Measurements from ENCODE around the gene TAF1D. TPM values are rescaled to one million over a fixed set of nuclear protein-coding genes. Genes with fewer than 3 reads are reported as not detected.

Gene TAF1D
- total RNA-seq, 3 donors from 2014 or later: 258 to 292 (median 288) TPM

DNA sequence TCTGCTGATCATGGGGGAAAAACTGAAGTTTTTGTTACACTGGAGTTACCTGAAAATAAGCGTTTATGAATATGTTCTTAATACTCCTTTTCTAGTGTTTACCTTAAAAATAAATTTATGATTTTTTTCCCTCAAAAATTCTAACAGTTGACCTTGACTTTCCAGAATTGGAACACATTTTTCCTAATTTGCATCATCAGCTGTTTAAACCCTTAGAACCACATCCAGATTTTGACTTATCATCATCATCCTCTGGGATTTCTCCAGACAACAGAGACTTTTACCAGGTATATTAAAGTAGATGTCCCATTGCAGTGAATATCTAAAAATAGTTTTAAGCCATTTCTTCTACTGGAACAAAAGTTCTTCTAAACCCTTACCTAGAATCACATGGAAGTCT, 17.2 kb downstream of the TAF1D start:
- H3K4me1 Mint-ChIP-seq (ENCODE audit: low read depth): no peaks in the 10 kb centered on the region
- H3K9me3 Mint-ChIP-seq: no peaks in the 10 kb centered on the region
- DNase-seq (no peak), ATAC-seq (no peak)
- H3K27me3 Mint-ChIP-seq (ENCODE audit: low read depth): no peaks in the 10 kb centered on the region
- no peak overlapping the region for H3K4me3 Mint-ChIP-seq
- H3K36me3 Mint-ChIP-seq (ENCODE audit: insufficient read depth): peaks cover 22% of the 10 kb centered on the region

GRCh38 chr11:93720522-93720921, 20.8 kb downstream of the TAF1D start:
- Mint-ChIP-seq H3K4me1 (ENCODE audit: low read depth) (peaks cover 18% of the 10 kb centered on the region), H3K4me3 (no peak overlapping the region), H3K36me3 (ENCODE audit: insufficient read depth) (peaks cover 31% of the 10 kb centered on the region), H3K27me3 (ENCODE audit: low read depth) (no peaks in the 10 kb centered on the region), H3K9me3 (no peaks in the 10 kb centered on the region)
- DNase-seq (no peak), ATAC-seq (no peak)

DNA sequence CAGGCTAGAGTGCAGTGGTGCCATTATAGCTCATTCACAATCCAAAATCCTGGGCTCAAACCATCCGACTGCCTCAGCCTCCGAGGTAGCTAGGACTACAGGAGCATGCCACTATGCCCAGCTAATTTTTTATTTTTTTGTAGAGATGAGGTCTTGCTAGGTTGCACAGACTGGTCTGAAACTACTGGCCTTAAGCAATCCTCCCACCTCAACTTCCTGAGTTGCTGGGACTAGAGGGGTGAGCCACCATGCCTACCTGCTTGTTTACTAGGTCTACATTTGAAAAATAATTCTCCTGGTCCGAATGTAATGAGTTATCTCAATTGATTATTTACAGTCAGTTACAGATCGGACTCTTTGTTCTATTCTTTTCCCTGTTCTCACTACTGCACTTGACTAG, 22.0 kb downstream of the TAF1D start:
- DNase-seq (no peak), ATAC-seq (no peak)
- Mint-ChIP-seq H3K9me3 (no peaks in the 10 kb centered on the region), H3K4me1 (ENCODE audit: low read depth) (peaks cover 18% of the 10 kb centered on the region), H3K36me3 (ENCODE audit: insufficient read depth) (peaks cover 36% of the 10 kb centered on the region), H3K4me3 (no peak overlapping the region), H3K27me3 (ENCODE audit: low read depth) (no peaks in the 10 kb centered on the region)

- no peak overlapping the region for H3K4me3 Mint-ChIP-seq
These were observed 23.2 kb downstream of the TAF1D start for GRCh38 chr11:93718057-93718563.

GRCh38 chr11:93717501-93717900, 23.8 kb downstream of the TAF1D start:
- no peaks in the 10 kb centered on the region for H3K27me3 Mint-ChIP-seq (ENCODE audit: low read depth)
- no peak for ATAC-seq
- no peaks in the 10 kb centered on the region for H3K9me3 Mint-ChIP-seq

More at GRCh38 chr11:93718057-93718563, 23.2 kb downstream of the TAF1D start:
- no peak for DNase-seq
- no peaks in the 10 kb centered on the region for H3K9me3 Mint-ChIP-seq
- H3K4me1 Mint-ChIP-seq (ENCODE audit: low read depth): peaks cover 18% of the 10 kb centered on the region
- H3K27me3 Mint-ChIP-seq (ENCODE audit: low read depth): no peaks in the 10 kb centered on the region
- peak in 1 of 2 donors; percentile 18 for ATAC-seq
- H3K36me3 Mint-ChIP-seq (ENCODE audit: insufficient read depth): peaks cover 43% of the 10 kb centered on the region

DNA sequence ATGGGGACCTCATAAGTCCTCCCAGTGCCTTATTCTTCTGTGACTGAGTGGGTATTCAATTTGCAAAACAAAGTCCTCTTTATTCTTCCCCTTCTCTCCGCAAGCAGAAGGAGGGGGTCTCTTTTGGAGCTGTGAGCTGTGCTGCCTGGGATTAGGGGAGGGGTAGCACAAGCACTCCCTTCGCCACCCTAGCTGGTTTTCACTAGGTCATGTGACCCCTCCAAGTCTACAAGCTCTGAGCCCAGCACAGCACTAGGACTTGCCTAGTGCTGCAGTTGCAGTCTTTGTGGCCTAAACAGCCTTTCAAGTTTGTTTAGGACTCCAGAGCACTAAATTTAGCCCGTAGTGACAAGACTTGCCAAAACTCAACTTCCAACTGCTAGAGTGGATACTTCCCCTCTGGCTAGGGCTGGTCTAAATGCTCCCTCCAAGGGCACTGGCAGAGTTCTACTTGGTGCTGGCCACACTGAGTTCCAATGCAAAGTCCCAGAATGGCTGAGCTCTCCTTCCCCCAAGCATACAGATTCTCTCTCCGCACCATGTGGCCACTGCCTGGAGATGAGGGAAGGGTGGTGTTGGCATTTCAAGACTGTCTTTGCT, 25.4 kb downstream of the TAF1D start:
- Mint-ChIP-seq H3K27me3 (ENCODE audit: low read depth) (no peaks in the 10 kb centered on the region), H3K9me3 (peaks cover 2% of the 10 kb centered on the region), H3K36me3 (ENCODE audit: insufficient read depth) (peaks cover 51% of the 10 kb centered on the region), H3K4me1 (ENCODE audit: low read depth) (peaks cover 18% of the 10 kb centered on the region), H3K4me3 (no peak overlapping the region)
- DNase-seq: no peak
- ATAC-seq: no peak

More at GRCh38 chr11:93717501-93717900, 23.8 kb downstream of the TAF1D start:
- no peak for DNase-seq
- H3K36me3 Mint-ChIP-seq (ENCODE audit: insufficient read depth): peaks cover 49% of the 10 kb centered on the region
- H3K4me1 Mint-ChIP-seq (ENCODE audit: low read depth): peaks cover 18% of the 10 kb centered on the region
- no peak overlapping the region for H3K4me3 Mint-ChIP-seq

DNA sequence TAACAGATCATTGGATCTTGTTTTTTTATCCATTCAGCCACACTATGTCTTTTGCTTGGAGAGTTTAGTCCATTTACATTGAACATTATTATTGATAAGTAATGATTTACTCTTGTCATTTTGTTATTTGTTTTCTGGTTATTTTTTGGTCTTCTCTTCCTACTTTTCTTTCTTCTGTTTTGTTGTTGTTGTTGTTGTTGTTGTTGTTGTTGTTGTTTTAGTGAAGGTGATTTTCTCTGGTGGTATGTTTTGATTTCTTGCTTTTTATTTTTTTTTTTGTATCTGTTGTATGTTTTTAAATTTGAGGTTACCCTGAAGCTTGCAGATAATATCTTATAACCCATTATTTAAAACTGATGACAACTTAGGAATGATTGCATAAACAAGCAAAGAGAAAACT, 28.6 kb downstream of the TAF1D start:
- peaks cover 77% of the 10 kb centered on the region for H3K36me3 Mint-ChIP-seq (ENCODE audit: insufficient read depth)
- ATAC-seq (no peak), DNase-seq (no peak)
- no peaks in the 10 kb centered on the region for H3K27me3 Mint-ChIP-seq (ENCODE audit: low read depth)
- H3K4me3 Mint-ChIP-seq: no peak overlapping the region
- H3K9me3 Mint-ChIP-seq: peaks cover 26% of the 10 kb centered on the region
- H3K4me1 Mint-ChIP-seq (ENCODE audit: low read depth): peaks cover 6% of the 10 kb centered on the region

DNA sequence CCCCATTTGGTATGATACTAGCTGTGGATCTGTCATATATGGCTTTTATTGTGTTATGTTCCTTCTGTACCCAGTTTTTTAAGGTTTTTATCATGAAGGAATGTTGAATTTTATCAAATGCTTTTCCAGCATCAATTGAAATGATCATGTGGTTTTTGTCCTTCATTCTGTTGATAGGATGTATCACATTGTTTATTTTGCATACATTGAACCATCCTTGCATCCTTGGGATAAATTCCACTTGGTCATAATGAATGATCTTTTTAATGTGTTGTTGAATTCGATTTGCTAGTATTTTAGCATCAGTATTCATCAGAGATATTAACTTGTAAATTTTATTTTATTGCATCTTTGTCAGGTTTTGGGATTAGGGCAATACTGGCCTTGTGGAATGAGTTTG, 31.1 kb downstream of the TAF1D start:
- ATAC-seq (no peak), DNase-seq (no peak)
- peaks cover 71% of the 10 kb centered on the region for H3K36me3 Mint-ChIP-seq (ENCODE audit: insufficient read depth)
- no peaks in the 10 kb centered on the region for H3K4me1 Mint-ChIP-seq (ENCODE audit: low read depth)
- H3K4me3 Mint-ChIP-seq: no peak overlapping the region
- H3K27me3 Mint-ChIP-seq (ENCODE audit: low read depth): no peaks in the 10 kb centered on the region
- peaks cover 26% of the 10 kb centered on the region for H3K9me3 Mint-ChIP-seq

DNA sequence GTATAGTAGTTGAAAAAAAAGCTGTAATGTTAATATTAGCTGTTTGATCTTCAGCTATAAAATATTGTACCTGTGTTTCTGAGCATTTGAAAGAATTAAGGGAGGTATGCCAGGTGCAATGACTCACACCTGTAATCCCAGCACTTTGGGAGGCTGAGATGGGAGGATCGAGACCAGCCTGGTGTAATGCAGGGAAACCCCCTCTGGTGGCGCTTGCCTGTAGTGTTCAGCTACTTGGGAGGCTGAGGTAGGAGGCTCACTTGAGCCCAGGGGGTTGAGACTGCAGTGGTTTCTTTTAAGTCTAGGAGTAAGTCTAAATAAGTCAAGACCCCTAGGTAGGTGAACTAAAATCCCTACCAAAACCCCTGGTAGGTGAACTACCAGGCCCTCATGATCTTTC, 37.1 kb downstream of the TAF1D start:
- ATAC-seq (no peak), DNase-seq (no peak)
- peaks cover 10% of the 10 kb centered on the region for H3K9me3 Mint-ChIP-seq
- peaks cover 49% of the 10 kb centered on the region for H3K36me3 Mint-ChIP-seq (ENCODE audit: insufficient read depth)
- no peaks in the 10 kb centered on the region for H3K4me1 Mint-ChIP-seq (ENCODE audit: low read depth)
- H3K4me3 Mint-ChIP-seq: no peak overlapping the region
- no peaks in the 10 kb centered on the region for H3K27me3 Mint-ChIP-seq (ENCODE audit: low read depth)

GRCh38 chr11:93700830-93701229, 40.5 kb downstream of the TAF1D start:
- H3K4me3 Mint-ChIP-seq: no peak overlapping the region
- H3K4me1 Mint-ChIP-seq (ENCODE audit: low read depth): no peaks in the 10 kb centered on the region
- no peaks in the 10 kb centered on the region for H3K27me3 Mint-ChIP-seq (ENCODE audit: low read depth)
- no peaks in the 10 kb centered on the region for H3K9me3 Mint-ChIP-seq
- peaks cover 53% of the 10 kb centered on the region for H3K36me3 Mint-ChIP-seq (ENCODE audit: insufficient read depth)
- DNase-seq: no peak
- ATAC-seq: no peak

DNA sequence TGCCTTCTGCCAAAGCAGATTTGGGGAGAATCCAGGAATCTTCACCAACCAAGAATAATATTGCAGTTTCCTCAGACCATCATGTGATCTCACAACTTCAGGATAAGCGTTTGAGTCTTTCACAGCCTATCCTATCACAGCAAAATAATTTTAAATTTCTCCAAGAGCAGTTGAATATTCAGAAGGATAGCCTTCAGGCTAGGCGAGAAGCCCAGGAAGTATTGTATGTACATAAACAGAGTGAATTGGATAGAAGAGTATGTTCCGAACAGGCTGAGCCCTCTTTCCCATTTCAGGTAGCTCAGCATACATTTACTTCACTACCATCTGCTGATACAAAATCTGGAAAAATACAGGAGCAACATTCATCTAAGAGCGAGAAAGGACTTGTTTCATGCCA, 43.7 kb downstream of the TAF1D start:
- DNase-seq (no peak), ATAC-seq (no peak)
- Mint-ChIP-seq H3K36me3 (ENCODE audit: insufficient read depth) (peaks cover 48% of the 10 kb centered on the region), H3K27me3 (ENCODE audit: low read depth) (no peaks in the 10 kb centered on the region), H3K4me1 (ENCODE audit: low read depth) (no peaks in the 10 kb centered on the region), H3K9me3 (no peaks in the 10 kb centered on the region), H3K4me3 (no peak overlapping the region)

DNA sequence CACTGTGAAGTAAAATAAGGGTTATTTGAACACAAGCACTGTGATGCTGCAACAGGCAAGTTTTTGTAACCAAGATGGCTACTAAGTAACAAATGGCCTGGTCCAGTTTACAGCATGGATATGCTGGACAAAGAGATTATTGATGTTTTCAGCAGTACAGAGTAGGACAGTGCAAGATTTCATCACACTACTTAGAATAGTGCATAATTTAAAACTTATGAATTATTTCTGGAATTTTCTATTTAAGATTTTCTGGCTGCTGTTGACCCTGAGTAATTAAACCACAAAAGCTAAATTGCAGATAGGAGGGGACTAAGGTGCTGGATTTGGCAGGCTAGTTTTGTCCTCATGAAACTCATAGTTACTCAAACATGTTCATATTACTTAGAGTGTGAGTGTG, 46.7 kb downstream of the TAF1D start:
- peaks cover 47% of the 10 kb centered on the region for H3K36me3 Mint-ChIP-seq (ENCODE audit: insufficient read depth)

DNA sequence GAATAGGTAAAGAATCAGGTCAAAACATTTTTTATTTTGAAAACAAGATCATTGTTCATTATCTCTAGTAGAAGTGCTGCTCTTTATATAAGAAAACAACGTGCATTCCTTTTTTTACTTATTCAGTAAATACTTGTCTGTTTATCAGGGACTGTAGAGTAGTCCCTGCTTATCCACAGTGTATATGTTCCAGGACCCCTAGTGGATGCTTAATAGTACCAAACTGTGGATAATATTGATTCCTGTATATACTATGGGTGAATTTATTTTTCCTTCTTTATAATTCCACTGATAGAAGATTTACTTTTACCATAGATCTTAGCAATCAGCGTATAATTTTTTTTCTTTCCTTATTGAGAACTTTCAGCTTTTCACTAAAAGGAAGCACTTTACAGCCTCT, 47.2 kb downstream of the TAF1D start:
- ATAC-seq (no peak), DNase-seq (no peak)
- Mint-ChIP-seq H3K9me3 (no peaks in the 10 kb centered on the region), H3K4me3 (no peak overlapping the region), H3K27me3 (ENCODE audit: low read depth) (no peaks in the 10 kb centered on the region), H3K36me3 (ENCODE audit: insufficient read depth) (peaks cover 47% of the 10 kb centered on the region), H3K4me1 (ENCODE audit: low read depth) (peaks cover 1% of the 10 kb centered on the region)

More for the DNA sequence above, 46.7 kb downstream of the TAF1D start:
- Mint-ChIP-seq H3K4me1 (ENCODE audit: low read depth) (no peaks in the 10 kb centered on the region), H3K27me3 (ENCODE audit: low read depth) (no peaks in the 10 kb centered on the region), H3K4me3 (no peak overlapping the region), H3K9me3 (no peaks in the 10 kb centered on the region)
- ATAC-seq (no peak), DNase-seq (no peak)

GRCh38 chr11:93689240-93689639, 52.1 kb downstream of the TAF1D start:
- no peak for DNase-seq
- H3K9me3 Mint-ChIP-seq: no peaks in the 10 kb centered on the region
- H3K27me3 Mint-ChIP-seq (ENCODE audit: low read depth): no peaks in the 10 kb centered on the region
- peaks cover 47% of the 10 kb centered on the region for H3K36me3 Mint-ChIP-seq (ENCODE audit: insufficient read depth)
- H3K4me3 Mint-ChIP-seq: no peak overlapping the region
- H3K4me1 Mint-ChIP-seq (ENCODE audit: low read depth): peaks cover 5% of the 10 kb centered on the region
- ATAC-seq: peak; percentile 84 to 95

DNA sequence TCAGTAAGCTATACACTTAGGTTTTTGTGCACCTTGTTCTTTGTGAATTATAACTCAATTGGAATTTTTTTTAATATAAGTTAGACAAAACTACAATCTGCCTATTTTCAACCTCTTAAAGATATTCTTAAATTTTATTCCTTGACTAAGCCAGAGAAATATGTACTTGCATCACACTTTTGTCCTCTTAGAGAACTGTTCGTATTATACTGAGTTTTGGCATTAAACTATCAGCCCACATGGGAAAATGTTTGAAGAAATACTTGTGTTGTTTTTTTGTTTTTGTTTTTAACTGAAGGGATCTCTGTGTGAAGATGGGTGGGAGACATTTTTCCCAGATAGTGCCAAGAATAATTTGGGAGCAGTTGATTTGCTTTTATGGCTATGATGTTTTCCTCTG, 54.5 kb downstream of the TAF1D start:
- DNase-seq: no peak
- H3K4me3 Mint-ChIP-seq: no peak overlapping the region
- peaks cover 5% of the 10 kb centered on the region for H3K4me1 Mint-ChIP-seq (ENCODE audit: low read depth)
- no peaks in the 10 kb centered on the region for H3K27me3 Mint-ChIP-seq (ENCODE audit: low read depth)
- H3K9me3 Mint-ChIP-seq: no peaks in the 10 kb centered on the region
- H3K36me3 Mint-ChIP-seq (ENCODE audit: insufficient read depth): peaks cover 60% of the 10 kb centered on the region
- no peak for ATAC-seq
